Islet of Langerhans (tissue), 1 donor: ENCODE measurements around the gene ACOXL.
"Not testable (repeated sequence)": the region's sequence is repeated elsewhere in the genome, so short reads cannot be mapped to it uniquely, and the experiment has no call there.

ENCODE experiments used
- FAIRE-seq: peaks from one replicate; lab custom pipeline; 2011; peaks lifted over from hg19 to GRCh38; lab: Jason Lieb, UNC

ACOXL gene

GRCh38 chr2:111066062-111066593 lies 333.8 kb downstream of the ACOXL start:
- FAIRE-seq = no peak

DNA sequence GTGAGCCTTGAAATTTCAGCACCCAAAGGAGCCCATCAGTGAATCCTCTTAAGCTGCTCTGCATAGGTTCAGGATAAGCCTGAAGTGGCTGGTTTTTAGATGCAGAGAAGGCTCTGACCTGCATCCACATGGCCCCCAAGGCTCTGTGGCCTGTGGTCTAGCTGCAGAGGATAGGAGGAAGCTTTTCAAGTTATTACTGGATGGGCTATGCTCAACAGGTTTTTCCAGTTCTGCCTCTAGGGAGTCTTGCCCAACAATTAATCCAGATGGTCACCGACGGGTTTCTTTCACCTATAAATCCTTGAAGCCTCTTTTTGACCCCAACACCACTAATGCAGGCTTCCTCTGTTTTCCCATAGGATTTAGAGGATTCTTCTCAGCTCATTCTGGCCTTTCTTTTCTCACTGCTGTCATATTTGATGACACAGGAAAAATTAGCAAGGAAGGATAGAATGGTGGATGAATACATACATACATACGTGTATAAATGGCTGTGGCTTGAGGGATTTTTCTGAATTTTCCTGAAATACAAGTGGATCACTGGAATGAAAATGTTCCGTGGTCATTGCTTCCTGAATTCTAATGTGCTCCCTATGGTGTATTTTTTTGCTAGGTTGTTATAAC lies 336.2 kb downstream of the ACOXL start:
- FAIRE-seq = no peak

- FAIRE-seq = no peak
These were observed 337.3 kb downstream of the ACOXL start for GRCh38 chr2:111069722-111070121.

DNA sequence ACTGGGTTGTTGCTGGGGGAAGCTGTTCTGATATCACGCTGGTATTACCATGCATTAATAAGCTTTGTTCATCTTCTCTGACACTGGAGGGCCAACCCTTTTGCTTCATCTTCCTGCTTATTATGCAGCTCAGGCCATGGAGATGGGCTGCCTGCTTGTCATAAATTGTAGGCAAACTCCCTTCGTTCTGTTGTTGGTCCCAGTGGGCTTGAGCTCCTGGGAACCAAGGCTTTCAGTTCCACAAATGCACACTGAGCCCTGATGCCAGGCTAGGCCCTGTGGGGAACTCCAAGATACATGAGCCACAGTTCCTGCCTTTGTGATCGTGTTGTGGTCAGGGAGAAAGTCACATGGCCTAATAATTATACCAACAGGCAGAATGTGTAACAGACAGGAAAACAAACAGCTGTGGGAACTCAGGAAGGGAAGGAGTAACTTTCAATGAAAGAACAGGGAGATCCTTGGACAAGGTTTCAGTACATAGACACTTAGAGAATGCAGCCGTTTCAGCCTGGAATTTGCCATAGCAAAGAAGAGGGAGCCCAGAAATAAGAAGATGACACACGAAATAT lies 339.3 kb downstream of the ACOXL start:
- FAIRE-seq = no peak

- peak; percentile 64 for FAIRE-seq
These were observed 340.0 kb downstream of the ACOXL start for GRCh38 chr2:111072220-111072871.

GRCh38 chr2:111082659-111083058 lies 350.3 kb downstream of the ACOXL start:
- FAIRE-seq = not testable (repeated sequence)

- FAIRE-seq = no peak
These were observed 359.4 kb downstream of the ACOXL start for GRCh38 chr2:111091811-111092211.

- no peak for FAIRE-seq
These were observed 362.3 kb downstream of the ACOXL start for GRCh38 chr2:111094691-111095090.

DNA sequence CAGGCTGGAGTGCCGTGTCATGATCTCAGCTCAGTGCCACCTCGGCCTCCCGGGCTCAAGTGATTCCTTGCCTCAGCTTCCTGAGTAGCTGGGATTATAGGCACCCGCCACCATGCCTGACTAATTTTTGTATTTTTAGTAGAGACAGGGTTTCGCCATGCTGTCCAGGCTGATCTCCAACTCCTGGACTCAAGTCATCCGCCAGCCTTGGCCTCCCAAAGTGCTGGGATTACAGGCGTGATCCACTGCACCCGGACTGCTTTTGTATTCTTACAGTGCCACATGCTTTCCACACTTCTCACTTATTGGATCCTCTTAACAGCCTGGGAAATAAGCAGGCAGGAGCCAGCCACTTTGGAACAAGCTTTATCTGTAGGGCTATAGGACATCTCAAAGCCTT lies 363.1 kb downstream of the ACOXL start:
- no peak for FAIRE-seq

DNA sequence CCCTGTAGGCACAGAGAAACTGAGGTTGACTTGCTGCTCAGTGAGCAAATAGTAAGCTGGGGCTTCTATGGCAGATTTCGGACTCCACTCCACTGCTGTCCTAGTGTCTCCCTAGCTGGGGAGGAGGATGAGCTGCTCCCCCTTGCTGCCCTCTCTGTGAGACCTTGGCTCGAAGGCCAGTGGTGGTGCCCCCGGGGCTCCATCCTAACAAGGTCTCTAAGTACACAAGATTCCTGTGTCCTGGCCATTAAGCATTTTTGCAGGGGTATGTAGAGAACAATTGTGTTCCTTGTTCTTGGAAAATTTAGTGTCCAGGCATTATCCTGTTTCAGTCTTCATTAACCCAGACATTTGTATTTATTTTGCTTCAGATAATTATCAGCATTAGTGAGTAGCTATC lies 367.0 kb downstream of the ACOXL start:
- FAIRE-seq = no peak

- FAIRE-seq = no peak
These were observed 367.9 kb downstream of the ACOXL start for GRCh38 chr2:111100087-111100764.

DNA sequence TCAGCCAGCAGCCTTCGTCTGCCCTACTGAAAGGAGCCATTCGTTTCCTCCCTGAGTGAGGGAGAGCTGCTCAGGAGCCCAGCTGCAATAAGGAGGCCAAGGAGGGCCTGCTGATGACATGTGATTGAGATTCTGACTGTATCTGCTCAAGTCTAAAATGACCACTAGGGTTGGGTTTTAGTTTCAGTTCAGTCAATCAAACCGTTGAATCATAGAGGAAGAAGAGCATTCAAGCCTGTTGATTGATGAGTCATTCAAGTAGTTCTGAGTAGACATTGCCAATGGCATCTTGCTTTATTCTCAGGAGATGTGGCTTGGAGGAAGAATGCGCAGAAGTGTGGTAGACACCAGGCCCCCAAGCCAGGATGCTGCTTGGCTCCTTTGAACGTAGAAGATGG lies 368.4 kb downstream of the ACOXL start:
- no peak for FAIRE-seq

GRCh38 chr2:111101592-111101991 lies 369.2 kb downstream of the ACOXL start:
- FAIRE-seq = no peak

DNA sequence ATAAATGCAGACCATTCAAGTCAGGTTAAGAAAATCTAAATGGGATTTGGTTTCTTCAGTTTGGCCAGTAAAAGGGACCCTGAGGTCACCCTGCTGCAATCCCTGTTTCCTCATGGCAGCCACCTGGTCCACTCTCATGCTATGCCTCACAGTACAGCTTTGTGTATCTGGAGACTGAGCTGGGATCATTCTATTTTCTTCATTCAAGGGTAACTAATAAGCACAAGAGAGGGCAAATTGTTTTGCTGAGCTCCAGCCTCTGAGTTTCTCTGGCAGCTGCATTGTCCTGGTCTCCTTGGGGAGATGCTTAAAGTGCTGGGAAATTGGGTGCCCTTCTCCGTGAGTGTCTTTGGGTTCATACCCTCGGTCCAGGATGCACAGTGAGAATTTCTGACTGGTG lies 369.8 kb downstream of the ACOXL start:
- no peak for FAIRE-seq

- no peak for FAIRE-seq
These were observed 373.6 kb downstream of the ACOXL start for GRCh38 chr2:111105926-111106325.

DNA sequence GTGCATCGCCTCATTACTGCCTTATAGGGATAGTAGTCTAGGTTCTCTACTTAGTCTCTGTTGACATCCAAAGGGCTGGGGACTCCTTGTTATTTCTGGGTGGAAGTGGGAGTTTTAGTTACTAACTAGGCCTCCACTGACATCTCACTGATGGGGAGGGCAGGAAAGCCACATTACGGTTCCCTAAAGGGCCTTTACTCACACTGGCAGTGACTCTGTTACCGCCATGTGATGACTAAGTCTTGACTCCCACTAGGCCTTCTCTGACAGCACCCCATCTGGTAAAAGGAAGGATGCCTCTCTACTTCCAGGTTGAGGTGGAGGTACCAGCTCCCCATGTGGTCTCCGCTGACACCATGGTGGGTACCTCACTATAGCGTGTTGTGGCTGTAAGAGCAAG lies 374.3 kb downstream of the ACOXL start:
- no peak for FAIRE-seq

- no peak for FAIRE-seq
These were observed 376.4 kb downstream of the ACOXL start for GRCh38 chr2:111108745-111109271.

- no peak for FAIRE-seq
These were observed 378.9 kb downstream of the ACOXL start for GRCh38 chr2:111111101-111111755.

DNA sequence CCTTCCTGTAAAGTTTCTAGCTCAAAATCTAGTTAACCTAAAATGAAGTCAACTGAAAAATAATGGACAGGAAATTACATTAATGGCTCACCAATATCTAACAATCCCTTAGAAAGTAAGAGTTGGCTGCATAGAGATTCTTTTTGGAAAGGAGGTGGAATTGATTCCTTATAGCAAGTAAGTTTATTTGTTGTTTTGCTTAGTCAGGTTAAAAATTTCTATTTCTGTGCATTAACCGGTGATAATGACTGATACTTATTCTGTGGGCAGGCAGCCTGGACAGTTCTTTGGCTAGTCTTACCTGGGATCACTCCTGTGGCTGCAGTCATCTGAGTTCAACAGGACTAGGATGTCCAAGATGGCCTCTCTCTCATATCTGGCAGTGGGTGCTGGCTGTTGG lies 381.5 kb downstream of the ACOXL start:
- FAIRE-seq = no peak

- no peak for FAIRE-seq
These were observed 383.8 kb downstream of the ACOXL start for GRCh38 chr2:111116011-111116746.

GRCh38 chr2:111116843-111117597 lies 384.6 kb downstream of the ACOXL start:
- no peak for FAIRE-seq
